Panc1 (cell line): ENCODE measurements around the gene CAVIN4. TPM values are rescaled to one million over a fixed set of nuclear protein-coding genes. Genes with fewer than 3 reads are reported as not detected.

Experiments
- ATAC-seq: fragments of 200-7000 bp; cut with Tn5 transposase; 2 replicates; pipeline ENCODE4 v1.9.1; 2020; ENCODE audit warnings: mild to moderate bottlenecking, moderate library complexity
- BruUV-seq: library from RNA; stranded (reverse); fragments of 400-500 nt; replicated peaks from 2 replicates; lab custom pipeline; 2021; lab: Mats Ljungman, UMichigan
- CTCF ChIA-PET: fragments of 300-600 bp; sonication (Branson Sonifier 250); formaldehyde crosslinking; loops from one replicate; lab custom pipeline; 2022; ENCODE audit warnings: antibody characterized with exemption; lab: Charles Lee
- POLR2A ChIA-PET: fragments of 300-600 bp; sonication (Branson Sonifier 250); formaldehyde crosslinking; loops from one replicate; lab custom pipeline; 2022; ENCODE audit warnings: antibody characterized with exemption; lab: Charles Lee
- DNase-seq: peaks from one replicate; pipeline ENCODE4 v3.0.0-alpha.2; 2010; ENCODE audit warnings: low read depth, low spot score
- H3K27ac ChIP-seq: 2 replicates; pipeline ENCODE4 v1.5.1; 2011; ENCODE audit warnings: mild to moderate bottlenecking, low read length, inconsistent platforms
- H3K27me3 ChIP-seq: fragments of 200-500 bp; sonication (Bioruptor generic); 2 replicates; pipeline ENCODE4 v1.6.0; 2014; ENCODE audit warnings: low read length, inconsistent platforms; ENCODE audit not compliant: control insufficient read depth, insufficient read depth
- H3K36me3 ChIP-seq: fragments of 200-500 bp; sonication (Bioruptor generic); 2 replicates; pipeline ENCODE4 v1.5.1; 2014; ENCODE audit warnings: inconsistent platforms, mild to moderate bottlenecking, low read length, moderate library complexity; ENCODE audit not compliant: control insufficient read depth, insufficient read depth
- H3K4me1 ChIP-seq: 2 replicates; pipeline ENCODE4 v1.5.1; 2011; ENCODE audit warnings: inconsistent platforms, mild to moderate bottlenecking, low read length, moderate library complexity; ENCODE audit not compliant: control insufficient read depth, insufficient read depth
- H3K4me3 ChIP-seq, 2 experiments: 2 replicates each; pipeline ENCODE4 v1.5.1; 2011 to 2012; ENCODE audit warnings: low read depth in 2 of 2, low read length in 2 of 2, mild to moderate bottlenecking in 2 of 2, inconsistent platforms in 1 of 2, moderate library complexity in 1 of 2
- H3K9me3 ChIP-seq: fragments of 200-500 bp; sonication (Bioruptor generic); 2 replicates; pipeline ENCODE4 v1.5.1; 2014; ENCODE audit warnings: low read depth, mild to moderate bottlenecking, inconsistent platforms, low read length, moderate library complexity; ENCODE audit not compliant: control insufficient read depth, insufficient read depth
- POLR2AphosphoS5 ChIP-seq: IDR thresholded peaks from 2 replicates; pipeline ENCODE4 v1.6.1; 2012; ENCODE audit warnings: mild to moderate bottlenecking, low read depth, low read length, moderate library complexity
- REST ChIP-seq, 2 experiments: IDR thresholded peaks; 2 replicates each; pipeline ENCODE4 v1.6.1; 2011 to 2012; ENCODE audit warnings: low read depth in 2 of 2, control low read depth in 1 of 2, low read length in 1 of 2, mild to moderate bottlenecking in 1 of 2, moderate library complexity in 1 of 2; ENCODE audit not compliant: insufficient read depth in 1 of 2
- SIN3A ChIP-seq: IDR thresholded peaks from 2 replicates; pipeline ENCODE4 v1.6.1; 2012; ENCODE audit warnings: low read depth, mild to moderate bottlenecking, low read length, moderate library complexity, borderline replicate concordance; ENCODE audit not compliant: insufficient read depth
- TCF7L2 ChIP-seq: IDR thresholded peaks from 2 replicates; pipeline ENCODE4 v1.6.1; 2011; ENCODE audit warnings: mild to moderate bottlenecking, low read depth, low read length, inconsistent platforms
- in situ Hi-C: cut with HindIII; loops from 2 replicates; pipeline ENCODE4 v1.10.0; 2016; ENCODE audit warnings: low sequenced_read_pairs, low pct_unique_long_range_greater_than_20kb
- intact Hi-C: fragments of 100-400 bp; cut with micrococcal nuclease; formaldehyde crosslinking; loops from one replicate; pipeline ENCODE4 v1.10.0; 2022; ENCODE audit not compliant: unreplicated experiment
- total RNA-seq: library from RNA; stranded (reverse); gene quantifications from one replicate; pipeline ENCODE4 v1.2.1, GENCODE V29; 2021; ENCODE audit not compliant: unreplicated experiment
- TF ChIP-seq, protein P1 (sequence below): fragments of 450-650 bp; IDR thresholded peaks from 2 replicates; pipeline ENCODE4 v1.5.1; 2017; ENCODE audit warnings: mild to moderate bottlenecking

CAVIN4 gene
- total RNA-seq, 1 experiment from 2014 or later = 0.82 TPM

DNA sequence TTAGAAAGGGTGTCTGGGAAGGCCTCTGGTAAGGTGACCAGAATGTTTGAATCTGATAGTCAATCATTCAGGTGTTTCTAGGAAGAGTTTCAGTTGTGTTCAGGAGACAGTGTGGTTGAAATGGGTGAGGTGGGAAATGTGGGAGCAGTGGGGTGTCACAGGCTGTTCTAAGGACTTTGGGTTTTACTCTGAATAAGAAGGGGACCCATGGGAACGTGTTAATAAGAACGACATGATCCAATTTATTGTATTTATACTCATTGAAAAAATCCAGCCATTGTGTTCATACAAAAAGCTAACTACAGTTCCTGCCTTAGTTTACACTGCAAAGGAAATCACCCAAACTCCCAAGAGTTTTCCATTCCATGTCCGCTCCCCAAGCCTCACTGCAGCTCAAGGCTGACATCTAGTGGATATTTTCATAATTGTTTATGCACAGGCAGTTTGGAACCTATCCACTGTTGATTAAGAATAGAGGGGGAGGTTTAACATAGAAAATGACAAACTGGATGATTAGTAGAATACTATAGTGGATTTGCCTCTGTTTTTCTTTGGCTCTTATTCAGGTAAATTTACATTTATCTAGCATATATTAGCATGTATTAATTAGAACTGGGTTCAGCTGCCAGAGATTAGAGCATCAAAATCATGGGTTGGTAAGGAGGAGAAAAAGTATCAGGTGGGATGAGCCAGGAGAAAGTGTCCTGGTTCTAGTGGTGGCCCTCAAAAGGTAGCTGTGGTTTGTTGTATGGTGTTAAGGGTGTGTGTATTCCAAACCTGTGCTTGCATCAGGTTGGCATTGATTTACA lies 17.7 kb downstream of the CAVIN4 start:
- Histone ChIP-seq H3K4me3 (no peak overlapping the region), H3K9me3 (no peaks in the 10 kb centered on the region), H3K4me1 (no peaks in the 10 kb centered on the region), H3K36me3 (no peaks in the 10 kb centered on the region), H3K27me3 (no peaks in the 10 kb centered on the region), H3K27ac (no peak overlapping the region)
- CTCF ChIA-PET = no interaction called here
- BruUV-seq = no TSS peak
- intact Hi-C loops (loop anchor here (10.0 kb wide), 4 partner anchors 251 to 571 kb away; no protein-coding TSS in a partner anchor), in situ Hi-C loops (no loop called here)
- POLR2A ChIA-PET = no interaction called here
- TF ChIP-seq, protein P1, sequence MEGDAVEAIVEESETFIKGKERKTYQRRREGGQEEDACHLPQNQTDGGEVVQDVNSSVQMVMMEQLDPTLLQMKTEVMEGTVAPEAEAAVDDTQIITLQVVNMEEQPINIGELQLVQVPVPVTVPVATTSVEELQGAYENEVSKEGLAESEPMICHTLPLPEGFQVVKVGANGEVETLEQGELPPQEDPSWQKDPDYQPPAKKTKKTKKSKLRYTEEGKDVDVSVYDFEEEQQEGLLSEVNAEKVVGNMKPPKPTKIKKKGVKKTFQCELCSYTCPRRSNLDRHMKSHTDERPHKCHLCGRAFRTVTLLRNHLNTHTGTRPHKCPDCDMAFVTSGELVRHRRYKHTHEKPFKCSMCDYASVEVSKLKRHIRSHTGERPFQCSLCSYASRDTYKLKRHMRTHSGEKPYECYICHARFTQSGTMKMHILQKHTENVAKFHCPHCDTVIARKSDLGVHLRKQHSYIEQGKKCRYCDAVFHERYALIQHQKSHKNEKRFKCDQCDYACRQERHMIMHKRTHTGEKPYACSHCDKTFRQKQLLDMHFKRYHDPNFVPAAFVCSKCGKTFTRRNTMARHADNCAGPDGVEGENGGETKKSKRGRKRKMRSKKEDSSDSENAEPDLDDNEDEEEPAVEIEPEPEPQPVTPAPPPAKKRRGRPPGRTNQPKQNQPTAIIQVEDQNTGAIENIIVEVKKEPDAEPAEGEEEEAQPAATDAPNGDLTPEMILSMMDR = peak; percentile 76
- no peak for TF ChIP-seq REST (IDR thresholded peaks at IDR 0.05; ENCODE audit: insufficient read depth in 1 of 2, low read depth in 2 of 2, low read length in 1 of 2)
- DNase-seq (no peak), ATAC-seq (peak; percentile 83)

- in situ Hi-C loops = no loop called here
- Histone ChIP-seq H3K27me3 (no peaks in the 10 kb centered on the region), H3K4me1 (no peaks in the 10 kb centered on the region), H3K4me3 (no peak overlapping the region), H3K36me3 (no peaks in the 10 kb centered on the region), H3K27ac (no peak overlapping the region), H3K9me3 (no peaks in the 10 kb centered on the region)
- ATAC-seq (no peak), DNase-seq (no peak)
- BruUV-seq = no TSS peak
- intact Hi-C loops = loop anchor here (10.0 kb wide), 4 partner anchors 252 to 572 kb away; no protein-coding TSS in a partner anchor
- CTCF ChIA-PET = interaction anchor here (0.6 kb wide), 1 partner anchor 104 kb away, joined by 3 read pairs; no protein-coding TSS in a partner anchor
- POLR2A ChIA-PET = no interaction called here
- TF ChIP-seq, protein P1 = no peak
- TF ChIP-seq POLR2AphosphoS5 (no peak), SIN3A (no peak), TCF7L2 (no peak), REST (IDR thresholded peaks at IDR 0.05; ENCODE audit: insufficient read depth in 1 of 2, low read depth in 2 of 2, low read length in 1 of 2) (no peak)
These were observed 19.4 kb downstream of the CAVIN4 start for GRCh38 chr9:100597236-100597635.
